Activated CD8-positive, alpha-beta memory T cell treated with anti-CD3 and anti-CD28 coated beads, Interleukin-2, amount 50 U/mL, for 24 hours (primary cell): ENCODE data around the gene PSMA4.
A peak's percentile ranks its signal among the peaks of the same experiment; 100 is the strongest.
"Not testable (repeated sequence)": the region's sequence is repeated elsewhere in the genome, so short reads cannot be mapped to it uniquely, and the experiment has no call there.

ENCODE experiments used
- DNase-seq: peaks from one replicate; pipeline ENCODE4 v3.0.0-alpha.2; 2020; ENCODE audit errors: extremely low read depth

The PSMA4 gene

GRCh38 chr15:78551902-78552301, 11.7 kb downstream of the PSMA4 start:
- no peak for DNase-seq

DNA sequence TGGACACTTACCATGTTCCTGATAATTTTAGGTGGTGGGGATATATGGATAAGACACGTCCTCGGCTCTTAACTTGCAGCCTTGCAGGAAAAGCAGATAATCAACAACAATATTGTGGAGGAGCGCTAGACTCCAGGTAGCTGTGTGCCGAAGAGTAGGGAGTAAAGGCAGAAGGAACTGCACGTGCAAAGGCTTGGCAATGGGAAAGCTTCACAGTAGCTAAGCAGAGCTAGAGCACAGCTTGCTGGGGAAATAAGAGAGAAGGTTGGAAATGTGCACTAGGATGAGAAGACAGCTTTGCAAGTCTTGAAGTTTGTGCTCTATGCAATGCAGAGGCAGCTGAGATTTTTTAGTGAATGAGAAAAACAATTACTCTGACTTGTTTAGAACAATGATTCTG, 12.4 kb downstream of the PSMA4 start:
- no peak for DNase-seq

DNA sequence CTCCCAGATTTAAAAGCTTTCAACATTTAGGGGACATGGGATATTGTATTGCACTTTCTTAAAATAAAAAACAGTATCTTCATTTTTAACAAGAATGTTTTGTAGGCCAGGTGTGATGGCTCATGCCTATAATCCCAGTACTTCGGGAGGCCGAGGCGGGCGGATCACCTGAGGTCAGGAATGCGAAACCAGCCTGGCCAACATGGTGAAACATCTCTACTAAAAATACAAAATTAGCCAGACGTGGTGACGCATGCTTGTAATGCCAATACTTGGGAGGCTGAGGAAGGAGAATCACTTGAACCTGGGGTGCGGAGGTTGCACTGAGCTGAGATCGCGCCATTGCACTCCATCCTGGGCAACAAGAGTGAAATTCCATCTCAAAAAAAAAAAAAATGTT, 20.0 kb downstream of the PSMA4 start:
- not testable (repeated sequence) for DNase-seq

- DNase-seq = no peak
Observed at GRCh38 chr15:78561490-78561889, 21.2 kb downstream of the PSMA4 start.

GRCh38 chr15:78563092-78563491, 22.8 kb downstream of the PSMA4 start:
- no peak for DNase-seq

DNA sequence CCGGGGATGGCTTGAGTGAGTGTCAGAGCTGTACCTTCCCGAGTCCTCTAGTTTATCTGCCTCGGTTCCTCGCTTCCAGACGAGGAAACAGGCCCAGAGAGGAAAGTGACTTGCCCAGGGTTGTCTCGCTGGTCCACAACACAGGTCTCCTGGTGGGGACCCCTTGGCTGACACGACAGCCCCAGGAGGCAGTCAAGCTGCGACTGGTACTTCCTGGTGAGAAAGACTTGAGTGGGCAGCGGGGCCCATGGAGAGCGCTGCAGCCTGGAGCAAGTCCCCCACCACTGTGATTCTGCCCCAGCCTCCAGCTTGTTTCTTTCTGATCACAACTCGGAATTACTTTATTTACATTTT, 24.5 kb downstream of the PSMA4 start:
- DNase-seq = no peak

DNA sequence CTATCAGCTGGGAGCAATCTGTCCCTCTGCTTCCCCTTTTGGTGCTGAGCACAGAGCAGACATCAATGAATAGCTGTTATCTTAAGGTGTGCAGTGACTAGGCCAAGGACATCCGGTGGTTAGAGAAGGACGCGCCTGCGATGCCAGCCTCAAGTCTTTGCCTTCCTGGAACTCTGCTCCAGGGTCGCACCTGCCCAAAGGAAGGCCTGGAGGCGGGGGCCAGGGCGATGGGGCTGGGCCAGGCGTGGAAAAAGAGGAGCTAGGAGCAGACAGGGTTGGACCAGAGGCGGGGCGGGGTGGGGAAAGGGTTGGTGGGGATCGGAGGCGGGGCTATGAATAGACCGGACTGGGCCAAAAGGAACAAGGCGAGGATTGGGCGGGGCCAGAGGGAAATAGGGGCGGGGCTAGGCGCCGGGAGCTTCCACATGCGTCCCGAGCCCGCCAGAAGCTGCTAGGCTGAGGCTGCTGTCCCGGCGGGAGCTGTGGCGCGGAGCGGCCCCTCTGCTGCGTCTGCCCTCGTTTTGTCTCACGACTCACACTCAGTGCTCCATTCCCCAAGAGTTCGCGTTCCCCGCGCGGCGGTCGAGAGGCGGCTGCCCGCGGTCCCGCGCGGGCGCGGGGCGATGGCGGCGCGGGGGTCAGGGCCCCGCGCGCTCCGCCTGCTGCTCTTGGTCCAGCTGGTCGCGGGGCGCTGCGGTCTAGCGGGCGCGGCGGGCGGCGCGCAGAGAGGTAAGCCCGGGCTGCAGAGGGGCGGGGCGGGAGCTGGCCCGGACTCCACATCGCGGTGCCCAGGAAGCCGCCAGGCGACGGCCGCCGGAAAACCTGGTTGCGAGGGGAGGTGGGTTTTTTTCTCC, 25.1 kb downstream of the PSMA4 start, which contains the start of gene CHRNA5:
Gene CHRNA5, plus strand, starts transcription at position 424 of the 854 bp plus-strand sequence. Its CDS starts 200 bp downstream, at position 624.
- peak; percentile 38 for DNase-seq

DNA sequence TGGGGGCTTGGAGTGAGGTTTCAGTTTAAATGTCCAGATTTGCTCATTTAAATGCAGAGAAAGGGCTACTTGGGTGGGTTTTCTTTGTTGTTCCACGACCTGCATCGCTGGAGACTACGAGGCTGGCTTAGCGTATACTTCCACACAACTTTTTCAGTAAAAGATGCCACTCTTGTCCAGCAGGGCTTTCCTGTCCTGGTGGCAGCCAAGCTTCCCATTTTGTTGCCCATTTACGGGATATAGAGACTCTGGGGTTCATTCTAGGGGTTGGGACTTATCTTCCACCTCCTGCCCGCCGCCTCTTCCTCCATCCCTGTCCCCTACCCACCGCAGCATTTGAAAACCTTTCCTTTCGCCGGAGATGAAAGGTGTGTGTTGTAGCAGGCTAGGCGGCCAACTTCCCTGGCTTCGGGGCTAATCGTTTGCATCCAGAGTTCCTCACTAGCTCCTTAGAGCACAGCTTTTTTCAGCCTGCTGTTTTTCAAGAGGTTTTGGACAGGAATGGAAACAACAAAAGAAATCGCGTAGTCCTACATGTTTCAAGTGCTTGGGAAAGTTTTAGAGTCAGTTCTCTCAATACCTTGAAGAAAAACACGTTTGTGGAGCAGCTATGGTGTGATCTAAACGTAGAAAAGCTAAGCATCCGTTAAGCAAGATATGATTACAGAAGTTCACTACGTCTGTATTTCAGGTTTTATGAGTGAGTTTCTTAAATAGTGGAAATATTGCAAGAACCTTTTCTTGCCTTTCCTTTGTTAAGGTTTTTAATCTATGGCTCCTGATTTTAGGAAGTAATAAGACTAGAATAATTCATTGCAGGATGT, 25.9 kb downstream of the PSMA4 start:
- DNase-seq = no peak

DNA sequence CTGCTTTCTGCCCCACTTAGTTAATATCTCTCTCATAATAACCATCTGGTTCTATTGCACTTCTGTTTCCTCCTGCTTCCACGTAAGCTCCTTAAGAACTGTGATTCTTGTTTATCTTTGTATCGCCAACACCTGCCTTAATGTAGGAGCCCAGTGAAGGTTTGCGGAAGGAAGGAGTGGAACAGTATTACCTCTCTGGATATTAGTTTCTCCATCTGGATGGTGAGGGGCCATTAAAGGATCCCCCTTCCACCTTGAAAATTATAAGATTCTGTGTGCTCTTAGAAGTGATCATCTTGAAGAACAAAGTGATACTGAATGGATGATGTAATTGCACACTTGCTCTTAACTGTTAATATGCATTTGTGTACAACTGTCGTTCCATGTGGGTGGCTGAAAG, 27.3 kb downstream of the PSMA4 start:
- no peak for DNase-seq

DNA sequence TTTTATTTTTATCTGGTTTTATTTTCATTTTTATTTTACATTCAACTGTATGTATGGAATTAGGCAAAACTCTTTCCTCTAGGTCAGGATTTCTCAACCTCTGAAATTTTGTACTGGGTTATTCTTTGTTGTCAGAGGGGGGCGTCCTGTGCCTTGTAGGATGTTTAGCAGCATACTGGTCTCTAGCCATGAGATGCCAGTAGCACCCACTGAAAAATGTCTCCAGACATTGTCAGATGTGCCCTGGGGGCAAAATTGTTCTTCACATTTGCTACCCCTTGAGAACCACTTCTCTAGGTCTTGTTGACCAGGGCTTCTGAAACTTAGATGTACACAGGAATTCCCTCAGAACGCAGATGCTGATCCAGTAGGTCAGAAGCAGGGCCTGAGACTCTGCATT, 30.5 kb downstream of the PSMA4 start:
- no peak for DNase-seq

DNA sequence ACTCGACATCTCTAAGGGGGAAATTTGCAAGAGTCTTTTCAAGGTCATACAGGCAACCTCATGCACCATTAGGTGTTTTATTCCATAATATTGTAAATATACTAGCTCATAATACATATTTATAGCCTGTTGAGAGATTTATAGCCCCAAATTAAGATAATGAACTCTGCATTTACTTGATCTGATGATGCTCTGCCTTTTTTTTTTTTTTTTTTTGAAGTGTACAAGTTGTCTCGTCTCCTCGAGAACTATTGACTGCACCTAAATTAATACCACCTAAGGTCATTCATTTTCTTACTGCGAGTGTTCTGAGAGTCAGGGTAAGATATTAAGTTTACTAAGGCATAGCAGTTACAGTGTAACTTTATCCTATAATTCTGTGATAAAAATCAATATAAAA, 31.1 kb downstream of the PSMA4 start:
- no peak for DNase-seq

GRCh38 chr15:78573416-78573815, 33.2 kb downstream of the PSMA4 start:
- no peak for DNase-seq

DNA sequence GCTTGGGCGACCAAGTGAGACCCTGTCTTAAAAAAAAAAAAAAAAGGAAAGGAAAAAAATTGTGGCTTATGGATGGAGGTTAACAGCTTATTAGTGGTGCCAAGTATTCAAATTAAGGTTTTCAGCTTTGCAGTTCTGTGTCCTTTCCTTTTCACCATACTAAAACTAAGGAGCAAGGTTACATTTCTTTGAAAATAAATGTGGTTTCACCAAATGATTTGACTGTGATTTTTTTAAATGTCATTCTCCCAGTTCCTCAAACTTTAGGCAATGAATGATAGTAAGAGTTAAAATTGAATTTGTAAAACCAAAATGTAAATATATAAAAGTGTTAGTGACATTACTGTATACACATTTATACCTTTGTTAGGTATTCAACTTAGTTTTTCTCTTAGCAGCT, 34.7 kb downstream of the PSMA4 start:
- DNase-seq = no peak

DNA sequence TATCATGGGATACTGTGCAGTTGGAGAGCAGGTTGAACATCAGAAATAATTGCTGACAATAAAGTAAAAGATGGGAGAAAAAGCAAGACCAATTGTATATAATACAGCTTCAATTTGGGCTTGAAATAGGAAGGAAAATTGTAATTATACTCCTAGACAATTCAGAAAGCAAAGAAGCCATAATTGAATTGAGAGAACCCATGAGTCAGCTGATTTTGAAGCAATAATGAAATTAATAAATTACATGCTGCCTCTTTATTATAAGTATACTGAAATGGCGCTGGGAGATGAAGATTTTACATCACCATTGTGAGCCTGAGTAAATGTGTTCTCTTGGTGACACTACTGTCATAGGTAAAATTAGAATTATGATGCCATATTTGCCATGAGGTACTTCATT, 57.3 kb downstream of the PSMA4 start:
- DNase-seq = no peak

- DNase-seq = no peak
Observed at GRCh38 chr15:78598348-78598747, 58.1 kb downstream of the PSMA4 start.

DNA sequence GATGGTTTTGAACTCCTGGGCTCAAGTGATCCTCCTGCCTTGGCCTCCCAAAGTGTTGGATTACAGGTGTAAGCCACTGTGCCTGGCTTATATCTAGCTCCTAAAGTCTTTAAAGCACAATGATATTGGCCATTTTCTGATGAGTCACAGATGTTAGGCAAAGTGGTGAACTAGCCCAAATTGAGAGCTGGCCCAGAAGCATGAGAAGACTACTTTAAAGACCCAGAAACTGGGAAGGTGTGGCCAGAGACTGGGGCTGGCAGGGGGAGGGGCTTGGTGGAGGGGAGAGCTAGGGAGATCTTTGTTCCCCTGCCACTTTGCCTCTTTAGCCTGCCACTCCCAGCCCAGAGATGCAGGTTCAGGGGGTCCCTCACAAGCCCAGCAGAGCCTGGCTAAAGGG, 58.9 kb downstream of the PSMA4 start:
- DNase-seq = no peak
